Suprapubic skin (tissue), 3 donors: Measurements from ENCODE around the gene PPP1R13B.

Experiments
- CTCF ChIP-seq, 2 donors: fragments of 200-600 bp in 1 of 2; fragments of 450-650 bp in 1 of 2; sonication (generic) in 1 of 2; IDR thresholded peaks; one replicate each; pipeline ENCODE4 v1.5.1; 2016 to 2019; ENCODE audit warnings: antibody characterized with exemption in 2 of 2, mild to moderate bottlenecking in 1 of 2, moderate library complexity in 1 of 2
- EP300 ChIP-seq: sonication (generic); formaldehyde crosslinking; IDR thresholded peaks from one replicate; pipeline ENCODE4 v1.6.1; 2017; ENCODE audit warnings: antibody characterized with exemption
- POLR2A ChIP-seq, 2 donors: fragments of 450-650 bp; IDR thresholded peaks; one replicate each; pipeline ENCODE4 v1.6.1; 2017; ENCODE audit warnings: antibody characterized with exemption in 2 of 2, mild to moderate bottlenecking in 2 of 2, moderate library complexity in 2 of 2

- no peak for TF ChIP-seq POLR2A (IDR thresholded peaks at IDR 0.05)
- TF ChIP-seq CTCF (IDR thresholded peaks at IDR 0.05): no peak
- TF ChIP-seq EP300: no peak
Observed at GRCh38 chr14:103733651-103734050, 113.7 kb downstream of the PPP1R13B start.
